Measurements from ENCODE around the gene C16orf54. TPM values are rescaled to one million over a fixed set of nuclear protein-coding genes. Genes with fewer than 3 reads are reported as not detected.
A peak's percentile ranks its signal among the peaks of the same experiment; 100 is the strongest.
"Not testable (repeated sequence)": the region's sequence is repeated elsewhere in the genome, so short reads cannot be mapped to it uniquely, and the experiment has no call there.

The C16orf54 gene
- total RNA-seq, 1 donor from 2014 or later, result not detected

- Mint-ChIP-seq H3K9me3 (ENCODE audit: unreplicated experiment) (no peaks in the 10 kb centered on the region), H3K36me3 (ENCODE audit: unreplicated experiment) (no peaks in the 10 kb centered on the region), H3K27me3 (ENCODE audit: unreplicated experiment) (no peaks in the 10 kb centered on the region), H3K4me1 (ENCODE audit: unreplicated experiment) (peaks cover 30% of the 10 kb centered on the region), H3K27ac (ENCODE audit: unreplicated experiment) (peak within 1 kb of the TSS; percentile 97), H3K4me3 (ENCODE audit: unreplicated experiment) (peak within 1 kb of the TSS; percentile 100)
- peak; percentile 100 for DNase-seq (ENCODE audit: extremely low spot score, unreplicated experiment)
- peak; percentile 77 for TF ChIP-seq CTCF (IDR thresholded peaks at IDR 0.05)
Measured at GRCh38 chr16:29790183-29790948, 44.6 kb upstream of the C16orf54 start, which contains the start of gene KIF22. Gene KIF22, plus strand, starts transcription at chr16:29790751. Its CDS starts 9 bp downstream, at chr16:29790760.

- Mint-ChIP-seq H3K4me3 (ENCODE audit: unreplicated experiment) (peak overlapping the region; percentile 100), H3K27ac (ENCODE audit: unreplicated experiment) (peak overlapping the region; percentile 97), H3K9me3 (ENCODE audit: unreplicated experiment) (no peaks in the 10 kb centered on the region), H3K27me3 (ENCODE audit: unreplicated experiment) (no peaks in the 10 kb centered on the region), H3K36me3 (ENCODE audit: unreplicated experiment) (no peaks in the 10 kb centered on the region), H3K4me1 (ENCODE audit: unreplicated experiment) (peaks cover 35% of the 10 kb centered on the region)
- DNase-seq (ENCODE audit: extremely low spot score, unreplicated experiment), result no peak
- no peak for TF ChIP-seq CTCF (IDR thresholded peaks at IDR 0.05)
Measured at GRCh38 chr16:29789775-29790182, 44.0 kb upstream of the C16orf54 start.

GRCh38 chr16:29787155-29787554 is 41.4 kb upstream of the C16orf54 start:
- H3K4me3 Mint-ChIP-seq (ENCODE audit: unreplicated experiment); H3K9me3 Mint-ChIP-seq (ENCODE audit: unreplicated experiment); H3K36me3 Mint-ChIP-seq (ENCODE audit: unreplicated experiment); H3K27ac Mint-ChIP-seq (ENCODE audit: unreplicated experiment); H3K27me3 Mint-ChIP-seq (ENCODE audit: unreplicated experiment); DNase-seq (ENCODE audit: extremely low spot score, unreplicated experiment): not testable (repeated sequence)
- peaks cover 27% of the 10 kb centered on the region for H3K4me1 Mint-ChIP-seq (ENCODE audit: unreplicated experiment)

DNA sequence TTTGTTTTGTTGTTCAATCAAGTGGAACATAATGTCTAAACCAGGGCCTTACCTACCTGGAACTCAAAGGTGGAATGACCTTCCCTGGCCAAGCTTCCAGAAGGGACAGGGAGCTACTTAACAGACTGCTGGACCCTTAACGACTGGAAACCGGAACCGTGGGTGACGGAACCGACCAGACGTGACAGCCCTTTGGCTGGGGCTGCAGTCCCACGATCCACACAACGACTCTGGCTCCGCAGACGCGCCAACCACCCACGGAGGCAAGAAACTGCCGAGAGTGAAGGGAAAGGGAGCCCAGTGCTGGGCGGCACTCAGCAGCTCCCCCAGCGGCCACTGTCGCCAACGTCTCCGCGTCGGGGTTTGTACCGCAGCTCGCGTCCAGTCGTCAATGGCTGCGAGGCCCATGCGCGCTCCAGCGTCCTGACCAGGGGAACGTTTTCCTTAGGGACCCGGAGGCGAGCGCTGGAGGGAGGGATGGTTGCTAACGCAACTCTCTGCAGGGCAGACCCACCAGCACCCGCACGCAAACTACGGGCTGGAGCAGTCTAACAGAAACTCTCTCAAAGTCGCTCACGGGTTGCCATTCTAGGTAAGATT is 39.2 kb upstream of the C16orf54 start:
- peaks cover 12% of the 10 kb centered on the region for H3K4me1 Mint-ChIP-seq (ENCODE audit: unreplicated experiment)
- TF ChIP-seq CTCF (IDR thresholded peaks at IDR 0.05), result peak; percentile 72
- no peaks in the 10 kb centered on the region for H3K36me3 Mint-ChIP-seq (ENCODE audit: unreplicated experiment)
- H3K27me3 Mint-ChIP-seq (ENCODE audit: unreplicated experiment), result peaks cover 5% of the 10 kb centered on the region
- DNase-seq (ENCODE audit: extremely low spot score, unreplicated experiment), result no peak
- no peaks in the 10 kb centered on the region for H3K9me3 Mint-ChIP-seq (ENCODE audit: unreplicated experiment)
- H3K27ac Mint-ChIP-seq (ENCODE audit: unreplicated experiment), result no peak overlapping the region
- H3K4me3 Mint-ChIP-seq (ENCODE audit: unreplicated experiment), result peak overlapping the region; percentile 62

DNA sequence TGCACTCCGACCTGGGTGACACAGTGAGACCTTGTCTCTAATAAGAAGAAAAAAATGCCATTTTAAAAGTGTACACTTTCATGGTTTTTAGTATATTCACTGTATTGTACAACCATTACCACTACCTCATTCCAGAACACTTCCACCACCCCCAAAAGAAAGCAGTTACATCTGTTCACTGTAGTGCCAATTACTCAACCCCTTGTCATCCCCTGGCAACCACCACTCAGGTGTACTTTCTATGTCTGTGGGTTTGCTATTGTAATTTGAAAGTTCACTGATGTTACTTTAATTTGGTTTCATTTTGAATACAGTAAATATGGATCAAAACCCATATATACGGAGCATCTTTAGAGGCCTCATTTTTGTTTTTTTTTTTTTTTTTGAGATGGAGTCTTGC is 38.4 kb upstream of the C16orf54 start:
- no peak overlapping the region for H3K4me3 Mint-ChIP-seq (ENCODE audit: unreplicated experiment)
- H3K36me3 Mint-ChIP-seq (ENCODE audit: unreplicated experiment), result no peaks in the 10 kb centered on the region
- peaks cover 13% of the 10 kb centered on the region for H3K4me1 Mint-ChIP-seq (ENCODE audit: unreplicated experiment)
- no peak overlapping the region for H3K27ac Mint-ChIP-seq (ENCODE audit: unreplicated experiment)
- no peak for DNase-seq (ENCODE audit: extremely low spot score, unreplicated experiment)
- no peak for TF ChIP-seq CTCF (IDR thresholded peaks at IDR 0.05)
- H3K27me3 Mint-ChIP-seq (ENCODE audit: unreplicated experiment), result peaks cover 5% of the 10 kb centered on the region
- no peaks in the 10 kb centered on the region for H3K9me3 Mint-ChIP-seq (ENCODE audit: unreplicated experiment)

GRCh38 chr16:29783094-29783953 is 37.5 kb upstream of the C16orf54 start:
- H3K27me3 Mint-ChIP-seq (ENCODE audit: unreplicated experiment); H3K9me3 Mint-ChIP-seq (ENCODE audit: unreplicated experiment); H3K4me3 Mint-ChIP-seq (ENCODE audit: unreplicated experiment); H3K36me3 Mint-ChIP-seq (ENCODE audit: unreplicated experiment); DNase-seq (ENCODE audit: extremely low spot score, unreplicated experiment); H3K27ac Mint-ChIP-seq (ENCODE audit: unreplicated experiment): not testable (repeated sequence)
- peaks cover 13% of the 10 kb centered on the region for H3K4me1 Mint-ChIP-seq (ENCODE audit: unreplicated experiment)

Data from osteocyte (in vitro differentiated cells).